CD8-positive, alpha-beta memory T cell (primary cell): ENCODE results near the gene ALOX12. TPM values are rescaled to one million over a fixed set of nuclear protein-coding genes. Genes with fewer than 3 reads are reported as not detected.

Experiments used
- CTCF ChIA-PET: fragments of 350-600 bp; sonication (Branson Sonifier 250); formaldehyde crosslinking; loops from one replicate; lab custom pipeline; 2021; ENCODE audit warnings: antibody characterized with exemption; lab: Charles Lee
- POLR2A ChIA-PET: fragments of 350-600 bp; sonication (Branson Sonifier 250); formaldehyde crosslinking; loops from one replicate; lab custom pipeline; 2021; ENCODE audit warnings: antibody characterized with exemption; lab: Charles Lee
- DNase-seq, 5 donors: peaks; one replicate each; pipeline versions ENCODE4 v3.0.0 to v3.0.0-alpha.2; 2020 to 2022; ENCODE audit warnings: mixed read lengths in 1 of 5
- H3K27ac ChIP-seq: one replicate; pipeline ENCODE4 v1.7.0; 2013; ENCODE audit warnings: low read depth, mild to moderate bottlenecking, low read length, moderate library complexity
- H3K27me3 ChIP-seq: 2 replicates; pipeline ENCODE4 v1.7.0; 2013; ENCODE audit warnings: low read length, mild to moderate bottlenecking; ENCODE audit not compliant: insufficient read depth, poor library complexity, severe bottlenecking
- H3K36me3 ChIP-seq: 2 replicates; pipeline ENCODE4 v1.7.0; 2013; ENCODE audit warnings: mild to moderate bottlenecking, low read length, moderate library complexity; ENCODE audit not compliant: insufficient read depth
- H3K4me1 ChIP-seq: 2 replicates; pipeline ENCODE4 v1.7.0; 2013; ENCODE audit warnings: mild to moderate bottlenecking, low read length, moderate library complexity; ENCODE audit not compliant: insufficient read depth
- H3K4me3 ChIP-seq: 2 replicates; pipeline ENCODE4 v1.7.0; 2013; ENCODE audit warnings: mild to moderate bottlenecking, low read length
- H3K9me3 ChIP-seq: 2 replicates; pipeline ENCODE4 v1.7.0; 2013; ENCODE audit warnings: mild to moderate bottlenecking, low read length
- H3K27ac Mint-ChIP-seq, 8 donors: one replicate each; pipeline ENCODE4 v1.8.0; 2020 to 2021; ENCODE audit warnings: mixed read lengths in 8 of 8, mild to moderate bottlenecking in 6 of 8, inconsistent platforms in 3 of 8, moderate library complexity in 3 of 8
- H3K27me3 Mint-ChIP-seq, 2 donors: one replicate each; pipeline ENCODE4 v1.8.0; 2020 to 2021; ENCODE audit warnings: mixed read lengths in 2 of 2, mild to moderate bottlenecking in 1 of 2, moderate library complexity in 1 of 2
- H3K36me3 Mint-ChIP-seq, 3 donors: one replicate each; pipeline ENCODE4 v1.8.0; 2020 to 2021; ENCODE audit warnings: mixed read lengths in 3 of 3, inconsistent platforms in 1 of 3, mild to moderate bottlenecking in 1 of 3
- H3K4me1 Mint-ChIP-seq, 3 donors: one replicate each; pipeline ENCODE4 v1.8.0; 2020 to 2021; ENCODE audit warnings: mixed read lengths in 3 of 3, inconsistent platforms in 1 of 3, mild to moderate bottlenecking in 1 of 3
- H3K4me3 Mint-ChIP-seq, 7 donors: one replicate each; pipeline ENCODE4 v1.8.0; 2020 to 2021; ENCODE audit warnings: mixed read lengths in 7 of 7, mild to moderate bottlenecking in 6 of 7, moderate library complexity in 4 of 7, inconsistent platforms in 2 of 7
- H3K9me3 Mint-ChIP-seq, 5 donors: one replicate each; pipeline ENCODE4 v1.8.0; 2020 to 2022; ENCODE audit warnings: mixed read lengths in 5 of 5, mild to moderate bottlenecking in 3 of 5, moderate library complexity in 2 of 5, inconsistent platforms in 1 of 5
- polyA plus RNA-seq: library from polyadenylated mRNA; unstranded; fragments of 300-500 nt; fragmentation: Illumina TruSeq; gene quantifications from one replicate; pipeline ENCODE4 v1.2.3, GENCODE V29; 2021
- total RNA-seq, 2 experiments: library from RNA; stranded (reverse); gene quantifications; one replicate each; pipeline ENCODE4 v1.2.3, GENCODE V29; 2021

The ALOX12 gene
- total and polyA plus RNA-seq, 3 experiments from 2014 or later: 0.47 TPM; not detected in 2

DNA sequence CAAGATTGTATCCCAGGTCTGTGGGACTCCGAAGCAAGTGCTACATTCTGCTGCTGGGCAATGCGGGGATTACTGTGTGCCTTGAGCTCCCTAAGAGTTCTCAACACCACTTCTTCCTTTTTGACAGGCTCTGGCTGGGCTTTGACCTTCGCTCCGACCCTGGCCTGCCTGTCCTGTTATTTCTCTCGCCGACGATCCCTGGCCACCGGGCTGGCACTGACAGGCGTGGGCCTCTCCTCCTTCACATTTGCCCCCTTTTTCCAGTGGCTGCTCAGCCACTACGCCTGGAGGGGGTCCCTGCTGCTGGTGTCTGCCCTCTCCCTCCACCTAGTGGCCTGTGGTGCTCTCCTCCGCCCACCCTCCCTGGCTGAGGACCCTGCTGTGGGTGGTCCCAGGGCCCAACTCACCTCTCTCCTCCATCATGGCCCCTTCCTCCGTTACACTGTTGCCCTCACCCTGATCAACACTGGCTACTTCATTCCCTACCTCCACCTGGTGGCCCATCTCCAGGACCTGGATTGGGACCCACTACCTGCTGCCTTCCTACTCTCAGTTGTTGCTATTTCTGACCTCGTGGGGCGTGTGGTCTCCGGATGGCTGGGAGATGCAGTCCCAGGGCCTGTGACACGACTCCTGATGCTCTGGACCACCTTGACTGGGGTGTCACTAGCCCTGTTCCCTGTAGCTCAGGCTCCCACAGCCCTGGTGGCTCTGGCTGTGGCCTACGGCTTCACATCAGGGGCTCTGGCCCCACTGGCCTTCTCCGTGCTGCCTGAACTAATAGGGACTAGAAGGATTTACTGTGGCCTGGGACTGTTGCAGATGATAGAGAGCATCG, 42.4 kb downstream of the ALOX12 start:
- Mint-ChIP-seq H3K27ac (peak overlapping the region in 5 of 8 donors; percentile 35 to 93 (median 56)), H3K27me3 (no peaks in the 10 kb centered on the region), H3K9me3 (no peaks in the 10 kb centered on the region), H3K4me1 (peaks cover 42 to 69% (median 56%) of the 10 kb centered on the region in 3 donors), H3K4me3 (peak overlapping the region in 5 of 7 donors; percentile 5 to 84 (median 60)), H3K36me3 (peaks cover 0 to 6% (median 0%) of the 10 kb centered on the region in 3 donors)
- H3K36me3 ChIP-seq: no peaks in the 10 kb centered on the region
- ChIA-PET POLR2A (interaction anchor here (0.7 kb wide), 1 partner anchor 885 kb away, joined by 3 read pairs; no protein-coding TSS in a partner anchor), CTCF (interaction anchor here (1.0 to 10.0 kb wide), 5 partner anchors 17 to 123 kb away, joined by 3 to 169 read pairs (median 4); no protein-coding TSS in a partner anchor)
- H3K4me3 ChIP-seq: no peak overlapping the region
- H3K4me1 ChIP-seq: peaks cover 44% of the 10 kb centered on the region
- no peak for DNase-seq
- no peaks in the 10 kb centered on the region for H3K27me3 ChIP-seq
- no peak overlapping the region for H3K27ac ChIP-seq
- no peaks in the 10 kb centered on the region for H3K9me3 ChIP-seq

DNA sequence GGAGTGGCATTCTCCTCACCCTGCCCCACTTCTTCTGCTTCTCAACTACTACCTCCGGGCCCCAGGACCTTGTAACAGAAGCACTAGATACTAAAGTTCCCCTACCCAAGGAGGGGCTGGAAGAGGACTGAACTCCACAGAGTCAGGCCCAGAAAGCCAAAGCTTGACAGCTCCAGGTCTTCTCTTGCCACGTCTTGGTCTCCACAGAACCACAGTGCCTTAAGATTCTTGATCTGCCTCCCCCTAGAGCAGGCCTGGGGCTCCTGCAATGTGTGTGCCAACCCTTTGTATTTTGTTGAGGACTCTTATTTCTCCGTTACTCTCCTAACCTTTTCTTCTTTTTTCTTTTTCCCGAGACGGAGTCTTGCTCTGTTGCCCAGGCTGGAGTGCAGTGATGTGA, 44.0 kb downstream of the ALOX12 start:
- CTCF ChIA-PET: interaction anchor here (1.9 to 10.0 kb wide), 2 partner anchors 19 to 96 kb away, joined by 4 to 169 read pairs; no protein-coding TSS in a partner anchor
- Histone ChIP-seq H3K36me3 (no peaks in the 10 kb centered on the region), H3K9me3 (no peaks in the 10 kb centered on the region), H3K4me3 (no peak overlapping the region), H3K4me1 (peaks cover 32% of the 10 kb centered on the region), H3K27me3 (no peaks in the 10 kb centered on the region), H3K27ac (no peak overlapping the region)
- POLR2A ChIA-PET: no interaction called here
- Mint-ChIP-seq H3K27me3 (no peaks in the 10 kb centered on the region), H3K27ac (peak overlapping the region in 5 of 8 donors; percentile 8 to 96 (median 67)), H3K4me1 (peaks cover 35 to 62% (median 42%) of the 10 kb centered on the region in 3 donors), H3K4me3 (peak overlapping the region in 2 of 7 donors; percentile 42 to 76), H3K36me3 (peaks cover 0 to 6% (median 0%) of the 10 kb centered on the region in 3 donors), H3K9me3 (no peaks in the 10 kb centered on the region)
- no peak for DNase-seq

DNA sequence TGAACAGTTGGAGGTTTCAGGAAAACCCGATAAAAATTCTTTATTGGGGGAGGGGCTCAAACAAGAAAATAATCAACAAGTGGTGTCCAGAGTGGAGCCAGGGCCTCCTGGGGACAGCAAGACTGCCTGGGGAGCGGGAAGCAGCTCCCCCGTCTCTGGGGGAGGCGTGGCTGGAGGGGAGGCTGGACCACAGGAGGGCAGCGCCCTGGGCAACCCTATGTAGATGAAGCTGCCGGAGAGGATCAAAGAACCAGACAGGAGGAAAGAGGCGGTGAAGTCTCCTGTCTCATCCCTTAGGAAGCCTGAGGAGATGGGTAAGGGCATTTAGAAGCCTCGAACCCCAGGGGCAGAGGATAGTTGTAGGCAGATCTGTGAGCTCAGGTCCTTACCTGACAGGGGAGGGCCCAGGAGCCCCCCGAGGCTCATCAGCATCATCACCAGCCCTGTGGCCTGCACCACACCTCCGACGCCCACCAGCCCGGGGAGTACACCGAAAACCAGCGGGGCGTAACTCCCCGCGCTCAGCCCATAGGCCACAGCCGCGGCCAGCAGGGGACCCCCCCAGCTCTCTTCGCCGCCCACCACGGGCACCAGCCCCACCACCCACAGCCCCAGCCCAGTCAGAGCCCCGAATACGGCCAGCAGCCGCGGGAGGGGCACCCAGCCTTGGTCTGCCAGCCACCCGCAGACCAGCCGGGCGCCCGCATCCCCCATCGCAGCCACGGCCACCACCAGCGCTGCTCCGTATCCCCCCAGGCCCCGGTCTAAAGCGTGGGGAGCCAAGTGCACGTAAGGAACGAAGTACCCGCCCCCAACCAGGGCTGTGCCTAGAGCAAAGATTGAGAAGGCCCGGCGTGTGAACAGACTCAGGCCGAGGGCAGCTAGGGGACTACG, 46.0 kb downstream of the ALOX12 start:
- Histone ChIP-seq H3K36me3 (no peaks in the 10 kb centered on the region), H3K27ac (no peak overlapping the region), H3K9me3 (no peaks in the 10 kb centered on the region), H3K4me3 (peak overlapping the region; percentile 60), H3K4me1 (peaks cover 31% of the 10 kb centered on the region), H3K27me3 (no peaks in the 10 kb centered on the region)
- H3K4me3 Mint-ChIP-seq: peak overlapping the region; percentile 81 to 90 (median 84)
- DNase-seq: peak in 3 of 5 donors; percentile 30 to 72 (median 39)
- CTCF ChIA-PET: interaction anchor here (1.3 to 10.0 kb wide), 6 partner anchors 9 to 255 kb away, joined by 3 to 169 read pairs (median 5); no protein-coding TSS in a partner anchor
- no peaks in the 10 kb centered on the region for H3K27me3 Mint-ChIP-seq
- H3K4me1 Mint-ChIP-seq: peaks cover 31 to 59% (median 38%) of the 10 kb centered on the region in 3 donors
- POLR2A ChIA-PET: interaction anchor here (0.6 to 1.2 kb wide), 4 partner anchors 18 to 1452 kb away, joined by 3 to 7 read pairs (median 4); a partner anchor contains a TSS
- H3K36me3 Mint-ChIP-seq: no peaks in the 10 kb centered on the region
- no peaks in the 10 kb centered on the region for H3K9me3 Mint-ChIP-seq
- peak overlapping the region; percentile 93 to 99 (median 94) for H3K27ac Mint-ChIP-seq

DNA sequence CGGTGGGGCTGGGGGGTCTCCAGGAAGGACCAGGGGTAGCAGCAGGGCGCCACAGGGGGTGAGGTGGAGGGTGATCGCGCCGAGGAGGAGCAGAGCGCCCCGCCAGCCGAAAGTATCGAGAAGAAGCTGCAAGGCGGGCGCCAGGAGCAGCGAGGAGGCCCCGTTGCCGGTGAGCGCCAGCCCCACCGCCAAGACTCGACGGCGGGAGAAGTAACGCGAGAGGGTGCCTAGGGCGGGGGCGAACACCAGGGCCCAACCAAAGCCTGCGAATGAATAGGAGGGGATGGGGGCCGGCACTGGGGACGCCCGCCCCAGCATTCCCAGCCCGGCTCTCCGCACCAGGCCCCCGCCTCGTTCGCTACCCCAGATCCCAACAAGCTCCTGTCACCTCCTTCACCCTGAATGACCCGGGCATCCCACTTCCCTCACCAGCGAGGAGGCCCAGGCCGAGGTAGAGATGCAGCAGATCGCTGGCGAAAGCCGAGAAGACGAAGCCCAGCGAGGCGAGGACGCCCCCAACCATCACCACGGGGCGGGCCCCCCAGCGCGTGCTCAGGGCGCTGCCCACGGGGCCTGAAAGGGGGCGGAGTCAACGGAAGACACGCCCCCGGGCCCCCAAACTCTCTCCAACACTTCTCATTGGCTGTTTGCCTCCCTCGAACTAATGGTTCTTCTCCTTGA, 46.8 kb downstream of the ALOX12 start:
- peak; percentile 32 to 71 (median 48) for DNase-seq
- ChIA-PET CTCF (interaction anchor here (1.3 to 10.0 kb wide), 7 partner anchors 9 to 254 kb away, joined by 3 to 169 read pairs (median 4); no protein-coding TSS in a partner anchor), POLR2A (interaction anchor here (0.7 to 1.2 kb wide), 3 partner anchors 19 to 196 kb away, joined by 4 to 7 read pairs (median 4); no protein-coding TSS in a partner anchor)
- no peaks in the 10 kb centered on the region for H3K36me3 Mint-ChIP-seq
- Histone ChIP-seq H3K27ac (no peak overlapping the region), H3K27me3 (no peaks in the 10 kb centered on the region), H3K4me1 (peaks cover 32% of the 10 kb centered on the region), H3K9me3 (no peaks in the 10 kb centered on the region), H3K4me3 (peak overlapping the region; percentile 60), H3K36me3 (no peaks in the 10 kb centered on the region)
- H3K9me3 Mint-ChIP-seq: no peaks in the 10 kb centered on the region
- peaks cover 39 to 64% (median 45%) of the 10 kb centered on the region in 3 donors for H3K4me1 Mint-ChIP-seq
- H3K27ac Mint-ChIP-seq: peak overlapping the region; percentile 93 to 99 (median 94)
- no peaks in the 10 kb centered on the region for H3K27me3 Mint-ChIP-seq
- H3K4me3 Mint-ChIP-seq: peak overlapping the region; percentile 81 to 90 (median 84)

DNA sequence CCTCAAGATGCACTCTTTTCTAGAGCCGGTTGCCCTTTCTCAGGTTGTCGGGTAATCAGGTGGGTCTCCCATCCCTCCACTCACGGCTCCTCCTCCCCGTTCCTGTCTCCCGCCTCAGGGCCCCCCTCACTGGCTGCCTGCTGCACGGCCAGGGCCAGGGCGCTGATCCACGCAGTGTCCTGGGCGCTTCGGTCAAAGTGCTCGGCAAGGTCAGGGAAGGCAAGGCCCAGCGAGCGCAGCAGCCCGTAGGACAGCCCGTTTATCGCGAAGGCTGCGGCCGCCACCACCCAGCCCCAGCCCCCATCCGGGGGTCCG, 47.3 kb downstream of the ALOX12 start:
- DNase-seq: no peak
- ChIA-PET POLR2A (interaction anchor here (0.7 kb wide), 1 partner anchor 101 kb away, joined by 4 read pairs; no protein-coding TSS in a partner anchor), CTCF (interaction anchor here (1.3 to 10.0 kb wide), 3 partner anchors 9 to 253 kb away, joined by 4 to 169 read pairs (median 6); no protein-coding TSS in a partner anchor)
- H3K27ac ChIP-seq: no peak overlapping the region
- Mint-ChIP-seq H3K9me3 (no peaks in the 10 kb centered on the region), H3K36me3 (no peaks in the 10 kb centered on the region), H3K27me3 (no peaks in the 10 kb centered on the region), H3K4me1 (peaks cover 41 to 60% (median 42%) of the 10 kb centered on the region in 3 donors), H3K27ac (peak overlapping the region in 6 of 8 donors; percentile 57 to 95 (median 80)), H3K4me3 (peak overlapping the region; percentile 81 to 90 (median 84))
- peaks cover 30% of the 10 kb centered on the region for H3K4me1 ChIP-seq
- H3K27me3 ChIP-seq: no peaks in the 10 kb centered on the region
- peak overlapping the region; percentile 60 for H3K4me3 ChIP-seq
- H3K9me3 ChIP-seq: no peaks in the 10 kb centered on the region
- no peaks in the 10 kb centered on the region for H3K36me3 ChIP-seq

DNA sequence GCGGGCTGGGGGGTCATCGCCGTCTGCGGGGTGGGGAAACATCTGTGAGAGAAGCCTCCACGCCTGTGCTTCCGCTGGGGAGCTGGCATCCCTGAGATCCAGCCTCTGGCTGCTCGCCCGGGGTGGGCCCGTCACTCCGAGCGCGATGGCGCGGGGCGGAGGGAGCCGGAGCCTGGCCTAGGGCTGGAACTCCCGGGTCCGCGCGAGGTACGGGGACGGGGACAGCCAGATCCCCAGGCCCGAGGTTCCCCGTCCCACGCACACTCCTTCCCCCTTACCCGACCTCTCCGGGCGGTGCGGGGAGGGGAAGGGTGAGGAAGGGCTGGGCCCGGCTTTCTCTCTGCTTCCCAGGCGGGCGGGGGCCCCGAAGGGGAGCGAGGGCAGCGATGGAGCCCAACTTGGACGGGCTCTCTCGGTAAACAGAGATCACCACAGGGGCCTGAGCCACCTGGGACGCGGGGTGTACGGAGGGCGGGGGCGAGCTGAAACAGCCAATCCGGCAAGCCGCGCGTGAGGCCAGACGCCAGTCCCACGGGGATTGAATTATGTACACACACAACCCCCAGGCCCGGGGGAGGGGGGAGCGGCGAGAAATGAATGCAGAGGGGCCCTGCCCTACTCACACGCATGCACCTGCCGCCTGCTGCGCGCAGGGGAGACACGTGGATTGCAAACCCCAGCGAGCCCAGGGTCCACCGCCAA, 47.8 kb downstream of the ALOX12 start, which contains the start of gene SLC16A11:
Gene SLC16A11, minus strand, starts transcription at position 596 of the 702 bp plus-strand sequence. Its CDS starts 579 bp downstream, at position 17.
- ChIA-PET POLR2A (no interaction called here), CTCF (interaction anchor here (1.3 to 10.0 kb wide), 3 partner anchors 8 to 253 kb away, joined by 4 to 169 read pairs (median 6); no protein-coding TSS in a partner anchor)
- H3K27ac Mint-ChIP-seq: peak within 1 kb of the TSS in 7 of 8 donors; percentile 57 to 99 (median 85)
- no peaks in the 10 kb centered on the region for H3K27me3 Mint-ChIP-seq
- Histone ChIP-seq H3K27ac (no peak within 1 kb of the TSS), H3K36me3 (no peaks in the 10 kb centered on the region), H3K4me3 (peak within 1 kb of the TSS; percentile 60), H3K9me3 (no peaks in the 10 kb centered on the region), H3K27me3 (no peaks in the 10 kb centered on the region), H3K4me1 (peaks cover 30% of the 10 kb centered on the region)
- H3K9me3 Mint-ChIP-seq: no peaks in the 10 kb centered on the region
- DNase-seq: peak in 3 of 5 donors; percentile 10 to 51 (median 33)
- peaks cover 37 to 55% (median 37%) of the 10 kb centered on the region in 3 donors for H3K4me1 Mint-ChIP-seq
- peak within 1 kb of the TSS; percentile 81 to 90 (median 84) for H3K4me3 Mint-ChIP-seq
- no peaks in the 10 kb centered on the region for H3K36me3 Mint-ChIP-seq
